Thymus (tissue), 11 donors: ENCODE measurements around the gene IFT172. TPM values are rescaled to one million over a fixed set of nuclear protein-coding genes. Genes with fewer than 3 reads are reported as not detected.

Source experiments
- DNase-seq, 9 donors: peaks; one replicate each; pipeline ENCODE4 v3.0.0-alpha.2; 2013; ENCODE audit warnings: low spot score in 9 of 9, low read depth in 6 of 9, missing footprints in 1 of 9
- H3K27ac ChIP-seq, 2 donors: one replicate each; pipeline ENCODE4 v1.5.1; 2013; ENCODE audit warnings: control low read depth in 1 of 2, low read depth in 1 of 2, low read length in 1 of 2, mild to moderate bottlenecking in 1 of 2, moderate library complexity in 1 of 2
- H3K27me3 ChIP-seq, 2 donors: one replicate each; pipeline ENCODE4 v1.5.1; 2013; ENCODE audit warnings: low read length in 1 of 2; ENCODE audit not compliant: control insufficient read depth in 2 of 2, insufficient read depth in 1 of 2
- H3K36me3 ChIP-seq, 2 donors: one replicate each; pipeline ENCODE4 v1.5.1; 2013; ENCODE audit warnings: low read length in 1 of 2, mild to moderate bottlenecking in 1 of 2, moderate library complexity in 1 of 2; ENCODE audit not compliant: control insufficient read depth in 2 of 2, insufficient read depth in 2 of 2
- H3K4me1 ChIP-seq, 2 donors: one replicate each; pipeline ENCODE4 v1.5.1; 2013; ENCODE audit warnings: low read length in 2 of 2; ENCODE audit not compliant: control insufficient read depth in 2 of 2, insufficient read depth in 2 of 2
- H3K4me3 ChIP-seq, 2 donors: one replicate each; pipeline ENCODE4 v1.5.1; 2013; ENCODE audit warnings: low read length in 2 of 2, control low read depth in 1 of 2, mild to moderate bottlenecking in 1 of 2
- H3K9me3 ChIP-seq, 2 donors: one replicate each; pipeline ENCODE4 v1.5.1; 2013; ENCODE audit warnings: low read length in 1 of 2, mild to moderate bottlenecking in 1 of 2; ENCODE audit not compliant: control insufficient read depth in 2 of 2, insufficient read depth in 1 of 2
- WGBS: extraction: QIAGEN DNeasy Blood & Tissue Kit; methylation state at CpG from one replicate; pipeline ENCODE4 v1.1.7; 2013; 5-methylcytosine and 5-hydroxymethylcytosine counted together
- polyA plus RNA-seq: library from polyadenylated mRNA; stranded (reverse); fragments of 200-250 nt; gene quantifications from one replicate; pipeline ENCODE4 v1.2.3, GENCODE V29; 2013
- total RNA-seq: library from RNA; stranded (reverse); fragments of 120-200 nt; gene quantifications from one replicate; pipeline ENCODE4 v1.2.4, GENCODE V29; 2013
- donor health status: healthy.

IFT172 gene
- total and polyA plus RNA-seq, 2 donors: 7.6 to 34.2 TPM

DNA sequence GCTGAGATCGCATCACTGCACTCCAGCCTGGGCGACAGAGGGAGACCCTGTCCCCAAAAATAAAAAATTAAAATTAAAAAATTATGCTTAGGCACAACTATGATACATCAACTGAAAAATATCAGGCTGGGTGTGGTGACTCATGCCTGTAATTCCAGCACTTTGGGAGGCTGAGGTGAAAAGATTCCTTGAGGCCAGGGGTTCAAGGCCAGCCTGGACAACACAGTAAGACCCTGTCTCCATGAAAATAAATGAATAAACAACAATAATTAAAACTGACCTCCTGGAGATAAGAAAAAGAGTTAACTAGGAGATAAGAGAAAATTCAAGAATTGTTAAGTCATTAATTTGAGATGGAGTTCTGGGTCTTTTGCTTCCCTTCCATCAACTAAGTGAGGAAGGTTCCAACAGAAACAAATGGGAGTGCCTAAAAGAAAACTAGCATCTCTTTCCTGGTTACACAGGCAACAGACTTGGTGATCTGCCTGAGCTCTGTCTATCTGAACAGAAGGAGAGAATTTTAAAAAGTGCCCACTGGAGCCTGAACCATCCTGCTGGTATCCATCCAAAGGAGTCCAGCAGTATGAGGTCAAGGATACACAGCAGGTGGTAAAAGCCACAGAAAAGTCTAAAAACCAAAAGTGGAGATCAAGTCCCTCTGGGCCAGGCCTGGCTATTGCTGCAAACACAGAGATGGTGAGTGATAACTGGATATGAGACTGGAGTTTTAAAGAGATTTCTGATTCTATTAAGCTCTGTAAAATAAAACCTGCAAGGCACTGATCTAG lies 89.0 kb downstream of the IFT172 start:
- no peaks in the 10 kb centered on the region for H3K4me1 ChIP-seq
- H3K36me3 ChIP-seq: peaks cover 7 to 15% of the 10 kb centered on the region in 2 donors
- WGBS: 98% methylated on average over 2 of the region's 2 CpGs
- no peak for DNase-seq
- H3K4me3 ChIP-seq: no peak overlapping the region
- no peak overlapping the region for H3K27ac ChIP-seq
- no peaks in the 10 kb centered on the region for H3K27me3 ChIP-seq
- no peaks in the 10 kb centered on the region for H3K9me3 ChIP-seq

DNA sequence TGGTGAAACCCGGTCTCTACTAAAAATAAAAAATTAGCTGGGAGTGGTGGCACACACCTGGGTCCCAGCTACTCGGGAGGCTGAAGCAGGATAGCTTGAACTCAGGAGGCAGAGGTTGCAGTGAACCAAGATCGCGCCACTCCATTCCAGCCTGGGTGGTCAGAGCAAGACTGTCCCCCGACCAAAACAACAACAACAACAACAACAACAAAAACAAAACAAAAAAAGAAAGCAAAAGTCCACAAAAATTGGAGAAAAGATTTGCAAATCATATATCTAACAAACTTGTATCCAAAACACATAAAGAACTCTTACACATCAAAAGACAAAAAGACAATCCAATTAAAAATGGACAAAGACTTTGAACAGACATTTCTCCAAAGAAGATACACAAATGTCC lies 90.6 kb downstream of the IFT172 start:
- H3K4me1 ChIP-seq: no peaks in the 10 kb centered on the region
- H3K4me3 ChIP-seq: no peak overlapping the region
- H3K27me3 ChIP-seq: no peaks in the 10 kb centered on the region
- no peak overlapping the region for H3K27ac ChIP-seq
- WGBS: 98% methylated on average over 5 of the region's 5 CpGs
- H3K9me3 ChIP-seq: no peaks in the 10 kb centered on the region
- DNase-seq: no peak
- H3K36me3 ChIP-seq: peaks cover 4 to 10% of the 10 kb centered on the region in 2 donors

Other genes starting within 250 kb of the IFT172 start
- gene SLC30A3, start 226.7 kb downstream of the IFT172 start, total RNA-seq: 0.05 TPM
- 0.18 TPM for gene SLC30A3, start 226.7 kb downstream of the IFT172 start, polyA plus RNA-seq
- not detected for gene DNAJC5G, start 214.3 kb downstream of the IFT172 start, total RNA-seq
- 0.02 TPM for gene DNAJC5G, start 214.3 kb downstream of the IFT172 start, polyA plus RNA-seq
- gene TRIM54, start 207.3 kb downstream of the IFT172 start, total RNA-seq: 0.14 TPM
- gene TRIM54, start 207.3 kb downstream of the IFT172 start, polyA plus RNA-seq: 0.52 TPM
- gene UCN, start 181.3 kb downstream of the IFT172 start, total RNA-seq: 1.0 TPM
- 8.1 TPM for gene UCN, start 181.3 kb downstream of the IFT172 start, polyA plus RNA-seq
- gene MPV17, start 166.6 kb downstream of the IFT172 start, total RNA-seq: 51.1 TPM
- 94.1 TPM for gene MPV17, start 166.6 kb downstream of the IFT172 start, polyA plus RNA-seq
- 31.1 TPM for gene GTF3C2, start 133.0 kb downstream of the IFT172 start, total RNA-seq
- gene GTF3C2, start 133.0 kb downstream of the IFT172 start, polyA plus RNA-seq: 39.9 TPM
- 30.5 TPM for gene EIF2B4, start 119.4 kb downstream of the IFT172 start, total RNA-seq
- 56.0 TPM for gene EIF2B4, start 119.4 kb downstream of the IFT172 start, polyA plus RNA-seq
- gene SNX17, start 119.1 kb downstream of the IFT172 start, total RNA-seq: 83.6 TPM
- gene SNX17, start 119.1 kb downstream of the IFT172 start, polyA plus RNA-seq: 77.8 TPM
- 9.3 TPM for gene ZNF513, start 109.0 kb downstream of the IFT172 start, total RNA-seq
- 30.7 TPM for gene ZNF513, start 109.0 kb downstream of the IFT172 start, polyA plus RNA-seq
- 68.6 TPM for gene PPM1G, start 80.2 kb downstream of the IFT172 start, total RNA-seq
- gene PPM1G, start 80.2 kb downstream of the IFT172 start, polyA plus RNA-seq: 50.4 TPM
- 43.9 TPM for gene NRBP1, start 61.1 kb downstream of the IFT172 start, total RNA-seq
- gene NRBP1, start 61.1 kb downstream of the IFT172 start, polyA plus RNA-seq: 56.4 TPM
- gene KRTCAP3, start 47.4 kb downstream of the IFT172 start, total RNA-seq: 1.6 TPM
- 13.9 TPM for gene KRTCAP3, start 47.4 kb downstream of the IFT172 start, polyA plus RNA-seq
- 0.85 TPM for gene FNDC4, start 5.5 kb upstream of the IFT172 start, total RNA-seq
- gene FNDC4, start 5.5 kb upstream of the IFT172 start, polyA plus RNA-seq: 4.3 TPM
- not detected for gene GCKR, start 7.1 kb upstream of the IFT172 start, total RNA-seq
- 0.18 TPM for gene GCKR, start 7.1 kb upstream of the IFT172 start, polyA plus RNA-seq
- 41.6 TPM for gene ZNF512, start 93.3 kb upstream of the IFT172 start, total RNA-seq
- 33.6 TPM for gene ZNF512, start 93.3 kb upstream of the IFT172 start, polyA plus RNA-seq
- 2.2 TPM for gene CCDC121, start 139.3 kb upstream of the IFT172 start, total RNA-seq
- 2.6 TPM for gene CCDC121, start 139.3 kb upstream of the IFT172 start, polyA plus RNA-seq
- gene GPN1, start 139.3 kb upstream of the IFT172 start, total RNA-seq: 35.1 TPM
- gene GPN1, start 139.3 kb upstream of the IFT172 start, polyA plus RNA-seq: 33.9 TPM
- gene SUPT7L, start 173.9 kb upstream of the IFT172 start, total RNA-seq: 27.7 TPM
- gene SUPT7L, start 173.9 kb upstream of the IFT172 start, polyA plus RNA-seq: 53.8 TPM
- gene SLC4A1AP, start 174.1 kb upstream of the IFT172 start, total RNA-seq: 27.1 TPM
- gene SLC4A1AP, start 174.1 kb upstream of the IFT172 start, polyA plus RNA-seq: 21.7 TPM